GM19099 (cell line): ENCODE measurements around the gene RET.

ENCODE experiments used
- POLR2A ChIP-seq: IDR thresholded peaks from 3 replicates; pipeline ENCODE4 v1.6.1; 2011; ENCODE audit warnings: low read depth; ENCODE audit not compliant: insufficient read length; ENCODE audit errors: extremely low read depth

RET gene

DNA sequence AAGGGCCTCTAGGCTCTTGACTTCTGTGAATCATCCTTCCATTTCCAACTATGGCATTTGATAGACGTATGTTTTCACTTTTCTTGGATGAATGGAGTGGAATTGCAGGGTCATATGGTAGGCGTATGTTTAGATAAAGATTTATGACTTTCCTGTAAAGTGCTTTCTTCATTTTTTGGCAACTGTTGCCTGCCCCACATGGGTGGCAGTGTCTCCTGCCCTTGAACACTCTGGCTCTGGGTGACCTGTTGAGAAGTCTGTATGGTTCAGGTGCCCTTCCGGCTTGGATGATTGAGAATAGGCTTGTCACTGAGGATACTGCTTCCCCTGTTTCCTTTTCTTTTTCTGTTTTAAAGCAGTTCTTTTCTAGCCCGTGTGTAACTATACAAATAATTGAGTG is 23.1 kb downstream of the RET start:
- no peak for TF ChIP-seq POLR2A

DNA sequence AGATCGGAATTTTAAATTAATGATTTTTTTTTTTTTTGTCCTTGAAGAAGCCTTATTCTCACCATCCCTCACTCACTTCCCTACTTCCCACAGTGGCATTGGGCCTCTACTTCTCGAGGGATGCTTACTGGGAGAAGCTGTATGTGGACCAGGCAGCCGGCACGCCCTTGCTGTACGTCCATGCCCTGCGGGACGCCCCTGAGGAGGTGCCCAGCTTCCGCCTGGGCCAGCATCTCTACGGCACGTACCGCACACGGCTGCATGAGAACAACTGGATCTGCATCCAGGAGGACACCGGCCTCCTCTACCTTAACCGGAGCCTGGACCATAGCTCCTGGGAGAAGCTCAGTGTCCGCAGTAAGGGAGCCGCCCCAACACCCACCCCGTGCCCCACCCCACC is 23.5 kb downstream of the RET start:
- no peak for TF ChIP-seq POLR2A

DNA sequence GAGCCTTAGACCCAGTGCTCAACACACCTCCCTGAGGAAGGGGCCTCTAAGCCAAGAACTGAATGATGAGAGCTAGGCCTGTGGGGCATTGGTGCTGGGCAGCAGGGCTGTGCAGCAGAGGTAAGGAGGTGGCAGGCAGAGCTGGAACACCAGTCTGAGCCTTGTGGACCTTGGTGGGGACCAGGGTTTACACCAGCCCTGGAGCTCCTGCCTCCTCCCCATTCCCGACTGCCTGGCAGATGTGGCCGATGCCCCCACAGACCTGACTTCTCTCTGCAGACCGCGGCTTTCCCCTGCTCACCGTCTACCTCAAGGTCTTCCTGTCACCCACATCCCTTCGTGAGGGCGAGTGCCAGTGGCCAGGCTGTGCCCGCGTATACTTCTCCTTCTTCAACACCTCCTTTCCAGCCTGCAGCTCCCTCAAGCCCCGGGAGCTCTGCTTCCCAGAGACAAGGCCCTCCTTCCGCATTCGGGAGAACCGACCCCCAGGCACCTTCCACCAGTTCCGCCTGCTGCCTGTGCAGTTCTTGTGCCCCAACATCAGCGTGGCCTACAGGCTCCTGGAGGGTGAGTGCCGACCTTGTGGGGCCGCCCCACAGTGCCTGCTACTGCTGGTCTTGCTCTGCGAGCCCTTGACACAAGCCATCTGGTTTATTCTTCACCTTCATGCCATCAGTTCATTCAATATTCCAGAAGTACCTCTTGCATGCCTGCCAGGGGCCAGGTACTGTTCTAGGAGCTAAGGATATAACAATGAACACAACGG is 25.4 kb downstream of the RET start:
- no peak for TF ChIP-seq POLR2A

DNA sequence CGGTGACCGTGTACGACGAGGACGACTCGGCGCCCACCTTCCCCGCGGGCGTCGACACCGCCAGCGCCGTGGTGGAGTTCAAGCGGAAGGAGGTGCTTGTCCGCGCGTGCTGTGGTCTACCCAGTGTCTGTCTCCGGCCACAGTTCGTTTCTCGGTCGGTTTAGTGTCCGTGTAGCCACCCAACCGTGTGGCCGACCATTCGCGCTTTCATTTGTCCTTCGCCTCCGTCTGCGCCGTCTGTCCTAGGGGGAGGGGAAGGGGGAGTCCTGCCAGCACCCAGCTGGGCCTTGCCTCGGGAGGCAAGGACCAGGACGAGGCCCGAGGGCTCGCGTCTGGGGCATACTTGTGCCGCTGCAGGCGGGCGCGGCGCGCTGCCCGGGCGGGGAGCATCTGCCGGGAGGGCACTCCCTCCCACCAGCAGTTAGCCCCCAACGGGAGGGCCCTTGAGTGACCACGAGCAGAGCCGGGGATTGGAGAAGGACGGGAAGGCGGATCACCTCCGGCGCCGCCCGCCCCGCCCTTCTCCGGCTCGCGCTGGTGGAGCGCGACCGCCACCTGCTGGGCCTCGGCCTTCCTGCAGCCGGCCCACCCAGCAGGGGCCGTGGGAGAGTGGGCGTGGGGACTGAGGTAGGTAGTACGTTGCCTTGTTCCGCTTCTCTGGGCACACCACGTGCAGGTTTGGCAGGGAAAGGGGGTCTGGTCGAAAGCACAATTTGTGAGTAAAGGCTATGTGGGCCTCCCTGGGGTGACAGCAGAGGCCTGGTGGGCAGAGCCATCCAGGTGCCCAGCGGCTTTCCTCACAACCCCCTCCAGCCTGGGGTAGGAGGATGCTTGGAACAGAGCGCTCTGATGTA is 28.5 kb downstream of the RET start:
- no peak for TF ChIP-seq POLR2A

DNA sequence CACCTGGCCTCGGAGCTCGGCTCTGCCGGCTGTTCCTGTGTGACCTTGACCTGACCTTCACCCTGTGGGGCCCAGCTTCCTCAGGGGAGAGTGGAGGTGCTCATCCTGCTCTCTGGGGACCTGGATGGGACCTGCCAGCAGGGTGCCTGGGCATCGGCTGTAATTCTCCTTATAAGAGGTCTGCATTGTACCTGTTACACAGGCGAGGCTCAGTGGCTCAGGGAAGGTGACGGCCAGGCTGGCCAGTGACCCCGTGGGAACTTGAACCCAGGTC is 29.0 kb downstream of the RET start:
- TF ChIP-seq POLR2A = no peak

DNA sequence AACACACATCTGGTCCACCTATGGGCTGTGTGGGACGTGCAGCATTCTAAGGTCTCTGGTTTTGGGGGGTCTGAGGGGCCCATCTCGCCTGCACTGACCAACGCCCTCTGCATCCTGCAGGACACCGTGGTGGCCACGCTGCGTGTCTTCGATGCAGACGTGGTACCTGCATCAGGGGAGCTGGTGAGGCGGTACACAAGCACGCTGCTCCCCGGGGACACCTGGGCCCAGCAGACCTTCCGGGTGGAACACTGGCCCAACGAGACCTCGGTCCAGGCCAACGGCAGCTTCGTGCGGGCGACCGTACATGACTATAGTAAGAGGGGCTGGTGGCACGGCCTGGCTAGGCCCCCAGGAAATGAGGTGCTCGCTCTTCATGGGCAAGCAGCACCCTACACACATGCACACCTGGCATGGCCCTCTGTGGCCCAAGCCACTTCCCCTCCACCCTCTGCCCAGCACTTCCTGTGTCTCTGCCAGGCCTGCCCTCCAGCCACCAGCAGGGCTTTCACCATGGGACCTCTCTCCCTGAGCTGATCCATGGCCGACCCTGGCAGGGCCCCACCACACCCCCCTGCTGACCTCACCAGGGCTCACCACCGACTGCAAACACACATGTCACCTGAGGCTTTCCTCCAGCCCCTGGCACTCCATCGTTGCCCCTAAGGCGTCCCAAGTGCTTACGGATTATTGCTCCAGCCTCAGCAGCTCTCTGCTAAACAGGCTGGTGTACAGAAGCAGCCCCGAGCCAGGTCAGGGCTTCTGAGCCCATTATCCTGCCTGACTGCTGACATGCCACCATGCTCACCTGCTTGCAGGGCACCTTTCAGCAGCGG is 29.6 kb downstream of the RET start:
- TF ChIP-seq POLR2A = no peak

DNA sequence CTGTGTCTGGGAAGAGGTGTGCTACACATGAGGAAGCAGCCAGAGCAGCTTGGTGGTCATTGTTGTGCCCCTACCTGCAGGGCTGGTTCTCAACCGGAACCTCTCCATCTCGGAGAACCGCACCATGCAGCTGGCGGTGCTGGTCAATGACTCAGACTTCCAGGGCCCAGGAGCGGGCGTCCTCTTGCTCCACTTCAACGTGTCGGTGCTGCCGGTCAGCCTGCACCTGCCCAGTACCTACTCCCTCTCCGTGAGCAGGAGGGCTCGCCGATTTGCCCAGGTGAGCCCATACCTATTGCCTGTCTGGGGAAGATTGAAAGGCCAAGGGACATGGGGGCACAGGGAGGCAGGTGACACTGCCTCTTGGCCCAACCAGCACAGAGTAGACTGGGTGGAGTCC is 32.1 kb downstream of the RET start:
- no peak for TF ChIP-seq POLR2A

DNA sequence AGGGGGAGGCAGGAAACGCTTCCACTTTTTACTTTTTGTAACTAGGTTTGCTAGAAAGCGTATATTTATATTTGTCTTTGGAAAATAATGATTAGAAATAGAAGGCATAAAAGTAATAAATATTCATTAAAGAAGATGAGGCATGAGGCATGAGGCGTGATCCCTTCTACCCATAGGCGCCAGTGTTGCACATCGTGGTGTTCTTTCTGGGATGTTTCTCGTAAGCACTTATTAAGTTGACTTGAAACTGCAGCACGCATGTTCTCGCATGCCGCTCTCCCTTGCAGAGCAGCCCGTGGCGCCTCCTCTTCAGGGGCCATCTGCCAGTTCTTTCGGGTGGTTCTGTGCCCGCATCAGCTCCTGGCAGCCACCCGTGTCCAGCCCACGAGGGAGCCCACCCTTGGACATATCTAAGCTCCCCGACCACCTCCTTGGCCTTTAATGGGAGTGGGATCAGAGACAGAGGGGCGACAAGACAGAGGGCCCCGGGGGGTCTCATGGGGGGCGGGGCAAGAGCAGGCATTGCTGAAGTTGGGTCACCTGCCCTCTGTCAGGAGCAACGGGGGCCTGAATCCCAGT is 32.9 kb downstream of the RET start:
- TF ChIP-seq POLR2A = no peak

DNA sequence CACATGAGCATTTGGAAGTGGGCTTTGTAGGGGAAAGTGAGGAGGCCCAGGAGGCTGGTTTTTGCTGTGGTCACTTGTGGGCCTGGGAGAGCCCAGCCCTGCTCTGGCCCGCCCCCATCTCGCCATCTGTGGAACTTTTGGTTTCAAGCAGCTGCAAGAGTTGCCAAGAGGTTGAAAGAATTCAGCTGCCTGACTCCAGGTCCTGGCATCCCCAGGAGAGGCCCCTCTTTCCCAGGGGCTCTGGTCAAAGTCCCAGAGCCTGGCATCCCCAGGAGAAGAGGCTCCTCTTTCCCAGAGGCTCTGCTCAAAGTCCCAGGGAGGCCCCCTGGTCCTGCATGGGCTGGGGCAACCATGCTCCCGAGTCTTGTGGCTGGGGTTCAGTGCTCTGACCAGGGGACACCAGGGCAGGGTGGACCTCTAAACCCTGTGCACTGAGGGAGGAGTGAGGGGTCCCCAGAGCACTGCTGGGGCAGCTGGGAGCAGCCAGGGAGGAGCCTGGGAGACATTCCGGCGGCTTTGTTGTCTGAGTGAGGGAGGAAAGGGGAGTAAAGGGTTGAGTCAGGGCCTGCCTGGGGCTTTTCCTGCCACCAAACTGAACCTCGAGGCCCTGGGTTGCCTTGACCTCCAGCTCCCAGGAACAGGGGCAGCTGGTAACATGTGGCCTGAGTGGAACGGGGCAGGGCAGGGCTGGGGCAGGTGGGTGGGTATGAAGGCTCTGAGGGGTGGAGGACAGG is 33.6 kb downstream of the RET start:
- TF ChIP-seq POLR2A = no peak

DNA sequence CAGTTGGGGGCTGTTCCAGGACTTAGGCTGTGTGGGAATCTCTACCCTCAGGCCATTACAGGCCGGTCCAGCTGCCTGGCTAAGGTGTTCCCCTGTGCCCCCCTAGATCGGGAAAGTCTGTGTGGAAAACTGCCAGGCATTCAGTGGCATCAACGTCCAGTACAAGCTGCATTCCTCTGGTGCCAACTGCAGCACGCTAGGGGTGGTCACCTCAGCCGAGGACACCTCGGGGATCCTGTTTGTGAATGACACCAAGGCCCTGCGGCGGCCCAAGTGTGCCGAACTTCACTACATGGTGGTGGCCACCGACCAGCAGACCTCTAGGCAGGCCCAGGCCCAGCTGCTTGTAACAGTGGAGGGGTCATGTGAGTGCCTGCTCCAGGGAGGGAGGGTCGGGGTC is 34.2 kb downstream of the RET start:
- TF ChIP-seq POLR2A = no peak

DNA sequence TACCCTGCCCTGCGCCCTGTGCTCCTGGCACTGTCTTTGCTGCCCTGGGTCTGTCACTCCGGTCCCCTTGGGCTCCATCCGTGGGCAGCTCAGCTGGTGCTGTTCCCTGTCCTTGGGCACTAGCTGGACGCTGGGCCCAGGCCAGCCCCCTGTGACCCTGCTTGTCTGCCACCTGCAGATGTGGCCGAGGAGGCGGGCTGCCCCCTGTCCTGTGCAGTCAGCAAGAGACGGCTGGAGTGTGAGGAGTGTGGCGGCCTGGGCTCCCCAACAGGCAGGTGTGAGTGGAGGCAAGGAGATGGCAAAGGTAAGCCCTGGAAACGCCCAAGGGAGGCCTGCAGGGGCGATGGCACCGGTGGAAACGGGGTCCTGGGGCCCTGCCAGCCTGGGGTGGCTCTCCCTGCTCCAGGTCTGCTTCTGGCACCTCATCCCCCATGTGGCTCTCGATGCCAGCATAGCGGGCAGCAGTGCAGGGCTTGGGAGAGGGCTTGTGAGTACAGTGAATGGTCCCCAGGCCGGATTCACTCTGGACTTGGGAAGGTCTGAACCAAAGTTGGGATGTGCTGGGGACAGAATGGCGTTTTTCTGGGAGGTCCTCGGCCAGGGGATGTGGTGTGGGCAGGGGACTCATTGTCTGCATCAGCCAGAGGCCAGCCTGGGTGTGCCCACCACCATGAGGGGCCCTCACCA is 35.2 kb downstream of the RET start:
- no peak for TF ChIP-seq POLR2A

DNA sequence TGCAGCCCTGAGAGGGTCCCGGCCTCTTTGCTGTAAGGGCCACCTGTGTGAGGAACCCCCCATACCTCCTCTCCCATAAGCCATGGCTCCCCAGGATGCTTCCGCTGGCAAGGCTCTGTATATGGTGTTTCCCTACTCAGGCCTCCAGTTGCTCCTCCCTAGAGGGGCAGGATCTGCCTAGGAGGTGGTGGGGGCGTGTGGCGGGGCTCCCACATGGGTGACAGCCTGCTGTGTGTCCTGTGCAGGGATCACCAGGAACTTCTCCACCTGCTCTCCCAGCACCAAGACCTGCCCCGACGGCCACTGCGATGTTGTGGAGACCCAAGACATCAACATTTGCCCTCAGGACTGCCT is 35.7 kb downstream of the RET start:
- no peak for TF ChIP-seq POLR2A

DNA sequence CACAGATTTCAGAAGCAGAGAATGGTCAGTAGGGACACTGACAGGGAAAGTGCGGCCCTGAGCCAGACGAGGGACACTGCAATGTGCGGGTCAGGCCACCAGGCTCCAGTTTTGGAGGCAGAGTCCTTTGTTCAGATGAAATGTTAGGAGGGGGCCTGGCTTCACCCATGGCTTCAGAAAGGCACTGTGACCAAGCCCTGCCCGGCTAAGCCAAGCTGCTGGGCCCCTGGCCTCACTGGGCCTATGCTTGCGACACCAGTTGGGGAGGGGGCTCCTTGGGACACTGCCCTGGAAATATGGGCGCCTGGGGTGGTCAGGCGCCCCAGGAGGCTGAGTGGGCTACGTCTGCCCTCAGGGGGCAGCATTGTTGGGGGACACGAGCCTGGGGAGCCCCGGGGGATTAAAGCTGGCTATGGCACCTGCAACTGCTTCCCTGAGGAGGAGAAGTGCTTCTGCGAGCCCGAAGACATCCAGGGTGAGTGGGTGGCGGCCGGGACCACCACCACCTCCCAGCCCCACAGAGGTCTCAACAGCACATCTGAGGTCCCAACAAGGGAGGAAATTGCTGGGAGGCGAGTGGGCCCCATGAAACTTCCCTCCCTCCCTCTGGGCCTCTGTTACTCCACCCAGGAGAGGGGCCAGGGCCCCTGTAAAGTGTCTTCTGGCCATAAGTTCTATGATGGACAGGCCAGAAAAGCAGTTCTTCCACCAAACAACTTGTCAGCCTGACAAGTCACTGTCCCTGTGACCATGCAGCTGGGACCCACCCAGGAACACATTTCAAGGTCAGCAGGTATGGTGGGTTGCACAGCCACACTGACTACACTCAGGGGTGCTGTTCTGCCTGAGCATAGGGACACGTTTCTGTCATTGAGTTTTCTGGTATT is 36.6 kb downstream of the RET start:
- no peak for TF ChIP-seq POLR2A

DNA sequence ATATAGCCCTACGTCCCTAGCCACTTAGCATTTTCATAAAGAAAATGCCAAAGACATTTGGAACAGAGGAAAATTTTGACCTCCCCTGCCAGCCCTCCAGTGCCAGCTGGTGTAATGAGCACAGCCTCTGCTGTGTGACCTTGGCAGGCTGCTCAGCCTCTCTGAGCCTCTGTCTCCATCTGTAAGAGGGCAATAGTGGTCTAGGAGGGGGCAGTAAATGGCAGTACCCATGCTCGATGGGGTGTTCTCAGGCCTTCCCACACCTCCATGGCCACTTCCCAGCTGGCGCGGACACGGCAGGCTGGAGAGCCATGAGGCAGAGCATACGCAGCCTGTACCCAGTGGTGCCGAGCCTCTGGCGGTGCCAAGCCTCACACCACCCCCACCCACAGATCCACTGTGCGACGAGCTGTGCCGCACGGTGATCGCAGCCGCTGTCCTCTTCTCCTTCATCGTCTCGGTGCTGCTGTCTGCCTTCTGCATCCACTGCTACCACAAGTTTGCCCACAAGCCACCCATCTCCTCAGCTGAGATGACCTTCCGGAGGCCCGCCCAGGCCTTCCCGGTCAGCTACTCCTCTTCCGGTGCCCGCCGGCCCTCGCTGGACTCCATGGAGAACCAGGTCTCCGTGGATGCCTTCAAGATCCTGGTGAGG is 37.3 kb downstream of the RET start:
- TF ChIP-seq POLR2A = no peak
